ENCODE data around the gene CHAD.

DNA sequence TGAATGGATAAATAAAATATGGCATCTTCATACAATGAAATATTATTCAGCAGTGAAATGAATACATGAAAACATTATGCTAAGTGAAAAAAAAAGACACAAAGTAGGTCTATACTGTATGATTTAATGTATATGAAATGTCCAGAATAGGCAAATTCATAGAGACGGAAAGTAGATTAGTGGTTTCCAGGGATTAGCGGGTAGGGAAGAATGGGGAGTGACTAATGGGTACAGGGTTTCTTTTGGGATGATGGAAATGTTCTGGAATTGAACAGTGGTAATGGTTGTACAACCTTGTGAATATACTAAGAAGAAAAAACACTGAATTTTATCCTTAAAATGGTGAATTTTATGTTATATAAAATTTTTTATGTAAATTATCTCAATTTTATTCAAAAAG is 31.0 kb upstream of the CHAD start:
- TF ChIP-seq, protein P1, sequence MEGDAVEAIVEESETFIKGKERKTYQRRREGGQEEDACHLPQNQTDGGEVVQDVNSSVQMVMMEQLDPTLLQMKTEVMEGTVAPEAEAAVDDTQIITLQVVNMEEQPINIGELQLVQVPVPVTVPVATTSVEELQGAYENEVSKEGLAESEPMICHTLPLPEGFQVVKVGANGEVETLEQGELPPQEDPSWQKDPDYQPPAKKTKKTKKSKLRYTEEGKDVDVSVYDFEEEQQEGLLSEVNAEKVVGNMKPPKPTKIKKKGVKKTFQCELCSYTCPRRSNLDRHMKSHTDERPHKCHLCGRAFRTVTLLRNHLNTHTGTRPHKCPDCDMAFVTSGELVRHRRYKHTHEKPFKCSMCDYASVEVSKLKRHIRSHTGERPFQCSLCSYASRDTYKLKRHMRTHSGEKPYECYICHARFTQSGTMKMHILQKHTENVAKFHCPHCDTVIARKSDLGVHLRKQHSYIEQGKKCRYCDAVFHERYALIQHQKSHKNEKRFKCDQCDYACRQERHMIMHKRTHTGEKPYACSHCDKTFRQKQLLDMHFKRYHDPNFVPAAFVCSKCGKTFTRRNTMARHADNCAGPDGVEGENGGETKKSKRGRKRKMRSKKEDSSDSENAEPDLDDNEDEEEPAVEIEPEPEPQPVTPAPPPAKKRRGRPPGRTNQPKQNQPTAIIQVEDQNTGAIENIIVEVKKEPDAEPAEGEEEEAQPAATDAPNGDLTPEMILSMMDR (optimal IDR thresholded peaks at IDR 0.05 in 1 of 3, IDR thresholded peaks at IDR 0.05 in 1 of 3, conservative IDR thresholded peaks at IDR 0.05 in 1 of 3; ENCODE audit: extremely low read depth in 1 of 3, insufficient read depth in 2 of 3, low read length in 3 of 3): no peak
- no peak for TF ChIP-seq EZH2 (IDR thresholded peaks at IDR 0.05; ENCODE audit: low read length)

Data from keratinocyte (primary cell).